ENCODE measurements around the gene ALOX5.

DNA sequence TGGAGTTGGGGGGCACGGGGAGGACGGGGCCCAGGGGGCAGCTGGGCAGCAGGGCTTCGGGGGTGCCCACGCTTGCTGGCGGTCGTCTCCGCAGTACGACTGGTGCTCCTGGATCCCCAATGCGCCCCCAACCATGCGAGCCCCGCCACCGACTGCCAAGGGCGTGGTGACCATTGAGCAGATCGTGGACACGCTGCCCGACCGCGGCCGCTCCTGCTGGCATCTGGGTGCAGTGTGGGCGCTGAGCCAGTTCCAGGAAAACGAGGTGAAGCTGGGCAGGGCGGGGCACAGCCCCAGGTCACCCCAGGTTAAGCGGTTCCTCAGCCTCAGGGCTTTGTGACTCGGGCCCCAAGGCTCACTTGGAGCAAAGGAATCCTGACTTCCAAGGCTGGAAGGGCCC is 70.0 kb downstream of the ALOX5 start:
- TF ChIP-seq, protein P1, sequence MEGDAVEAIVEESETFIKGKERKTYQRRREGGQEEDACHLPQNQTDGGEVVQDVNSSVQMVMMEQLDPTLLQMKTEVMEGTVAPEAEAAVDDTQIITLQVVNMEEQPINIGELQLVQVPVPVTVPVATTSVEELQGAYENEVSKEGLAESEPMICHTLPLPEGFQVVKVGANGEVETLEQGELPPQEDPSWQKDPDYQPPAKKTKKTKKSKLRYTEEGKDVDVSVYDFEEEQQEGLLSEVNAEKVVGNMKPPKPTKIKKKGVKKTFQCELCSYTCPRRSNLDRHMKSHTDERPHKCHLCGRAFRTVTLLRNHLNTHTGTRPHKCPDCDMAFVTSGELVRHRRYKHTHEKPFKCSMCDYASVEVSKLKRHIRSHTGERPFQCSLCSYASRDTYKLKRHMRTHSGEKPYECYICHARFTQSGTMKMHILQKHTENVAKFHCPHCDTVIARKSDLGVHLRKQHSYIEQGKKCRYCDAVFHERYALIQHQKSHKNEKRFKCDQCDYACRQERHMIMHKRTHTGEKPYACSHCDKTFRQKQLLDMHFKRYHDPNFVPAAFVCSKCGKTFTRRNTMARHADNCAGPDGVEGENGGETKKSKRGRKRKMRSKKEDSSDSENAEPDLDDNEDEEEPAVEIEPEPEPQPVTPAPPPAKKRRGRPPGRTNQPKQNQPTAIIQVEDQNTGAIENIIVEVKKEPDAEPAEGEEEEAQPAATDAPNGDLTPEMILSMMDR (IDR thresholded peaks at IDR 0.05) = no peak
- no peak for TF ChIP-seq POLR2A (IDR thresholded peaks at IDR 0.05)
